Type B pancreatic cell (in vitro differentiated cells): Measurements from ENCODE around the gene ADCY7. TPM values are rescaled to one million over a fixed set of nuclear protein-coding genes. Genes with fewer than 3 reads are reported as not detected.

Experiments
- DNase-seq: peaks from one replicate; pipeline ENCODE4 v3.0.0; 2021; ENCODE audit warnings: mixed read lengths; ENCODE audit not compliant: unreplicated experiment; ENCODE audit errors: extremely low spot score
- H3K27ac Mint-ChIP-seq: 2 replicates; pipeline ENCODE4 v1.8.0; 2021; ENCODE audit warnings: mild to moderate bottlenecking, mixed read lengths
- H3K27me3 Mint-ChIP-seq: 2 replicates; pipeline ENCODE4 v1.8.0; 2021; ENCODE audit warnings: mixed read lengths
- H3K36me3 Mint-ChIP-seq: 2 replicates; pipeline ENCODE4 v1.8.0; 2021; ENCODE audit warnings: mixed read lengths
- H3K4me1 Mint-ChIP-seq: one replicate; pipeline ENCODE4 v1.8.0; 2021; ENCODE audit warnings: mixed read lengths; ENCODE audit not compliant: unreplicated experiment
- H3K4me3 Mint-ChIP-seq: 2 replicates; pipeline ENCODE4 v1.8.0; 2021; ENCODE audit warnings: mild to moderate bottlenecking, mixed read lengths
- H3K9me3 Mint-ChIP-seq: 2 replicates; pipeline ENCODE4 v1.8.0; 2021; ENCODE audit warnings: mixed read lengths
- total RNA-seq: library from RNA; stranded (reverse); gene quantifications from 2 replicates; pipeline ENCODE4 v1.2.1, GENCODE V29; 2021; ENCODE audit warnings: low replicate concordance
- TF ChIP-seq, protein P1 (sequence below): fragments of 200-600 bp; sonication (generic); conservative IDR thresholded peaks from 2 replicates; pipeline ENCODE4 v1.5.0; 2021; ENCODE audit warnings: antibody characterized with exemption, mild to moderate bottlenecking

ADCY7 gene
- total RNA-seq, 1 donor from 2014 or later, result 16.8 TPM

DNA sequence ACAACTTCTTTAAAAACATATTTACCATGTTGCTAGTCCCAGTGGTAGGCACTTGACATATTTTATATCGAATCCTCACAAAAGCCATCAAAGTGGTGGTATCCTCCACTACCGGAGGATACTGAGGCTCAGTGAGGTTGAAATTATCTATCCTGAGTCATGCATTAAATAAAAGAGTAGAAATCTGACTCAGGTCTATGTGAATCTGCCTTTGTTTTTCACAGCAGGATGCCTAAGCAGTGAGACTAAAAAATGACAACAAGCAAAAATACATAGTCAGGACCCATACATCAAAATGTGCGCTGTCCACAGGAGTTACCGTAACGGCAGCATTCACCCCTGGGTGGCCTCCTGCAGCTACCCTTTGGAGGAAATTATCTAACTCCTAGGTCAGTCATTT lies 84.8 kb downstream of the ADCY7 start:
- TF ChIP-seq, protein P1, sequence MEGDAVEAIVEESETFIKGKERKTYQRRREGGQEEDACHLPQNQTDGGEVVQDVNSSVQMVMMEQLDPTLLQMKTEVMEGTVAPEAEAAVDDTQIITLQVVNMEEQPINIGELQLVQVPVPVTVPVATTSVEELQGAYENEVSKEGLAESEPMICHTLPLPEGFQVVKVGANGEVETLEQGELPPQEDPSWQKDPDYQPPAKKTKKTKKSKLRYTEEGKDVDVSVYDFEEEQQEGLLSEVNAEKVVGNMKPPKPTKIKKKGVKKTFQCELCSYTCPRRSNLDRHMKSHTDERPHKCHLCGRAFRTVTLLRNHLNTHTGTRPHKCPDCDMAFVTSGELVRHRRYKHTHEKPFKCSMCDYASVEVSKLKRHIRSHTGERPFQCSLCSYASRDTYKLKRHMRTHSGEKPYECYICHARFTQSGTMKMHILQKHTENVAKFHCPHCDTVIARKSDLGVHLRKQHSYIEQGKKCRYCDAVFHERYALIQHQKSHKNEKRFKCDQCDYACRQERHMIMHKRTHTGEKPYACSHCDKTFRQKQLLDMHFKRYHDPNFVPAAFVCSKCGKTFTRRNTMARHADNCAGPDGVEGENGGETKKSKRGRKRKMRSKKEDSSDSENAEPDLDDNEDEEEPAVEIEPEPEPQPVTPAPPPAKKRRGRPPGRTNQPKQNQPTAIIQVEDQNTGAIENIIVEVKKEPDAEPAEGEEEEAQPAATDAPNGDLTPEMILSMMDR, result no peak
- Mint-ChIP-seq H3K4me1 (no peaks in the 10 kb centered on the region), H3K27me3 (no peaks in the 10 kb centered on the region), H3K27ac (no peak overlapping the region), H3K4me3 (no peak overlapping the region), H3K9me3 (peaks cover 4% of the 10 kb centered on the region), H3K36me3 (peaks cover 53% of the 10 kb centered on the region)
- DNase-seq, result no peak

GRCh38 chr16:50351952-50352351 lies 85.6 kb downstream of the ADCY7 start:
- no peak for DNase-seq
- H3K27ac Mint-ChIP-seq, result no peak overlapping the region
- H3K27me3 Mint-ChIP-seq, result no peaks in the 10 kb centered on the region
- TF ChIP-seq, protein P1, result no peak
- H3K4me3 Mint-ChIP-seq, result no peak overlapping the region
- peaks cover 4% of the 10 kb centered on the region for H3K9me3 Mint-ChIP-seq
- H3K36me3 Mint-ChIP-seq, result peaks cover 49% of the 10 kb centered on the region
- H3K4me1 Mint-ChIP-seq, result no peaks in the 10 kb centered on the region

GRCh38 chr16:50354082-50354481 lies 87.7 kb downstream of the ADCY7 start:
- H3K36me3 Mint-ChIP-seq, result peaks cover 36% of the 10 kb centered on the region
- no peaks in the 10 kb centered on the region for H3K27me3 Mint-ChIP-seq
- no peak for DNase-seq
- H3K27ac Mint-ChIP-seq, result no peak overlapping the region
- no peaks in the 10 kb centered on the region for H3K4me1 Mint-ChIP-seq
- TF ChIP-seq, protein P1, result no peak
- no peak overlapping the region for H3K4me3 Mint-ChIP-seq
- peaks cover 4% of the 10 kb centered on the region for H3K9me3 Mint-ChIP-seq

DNA sequence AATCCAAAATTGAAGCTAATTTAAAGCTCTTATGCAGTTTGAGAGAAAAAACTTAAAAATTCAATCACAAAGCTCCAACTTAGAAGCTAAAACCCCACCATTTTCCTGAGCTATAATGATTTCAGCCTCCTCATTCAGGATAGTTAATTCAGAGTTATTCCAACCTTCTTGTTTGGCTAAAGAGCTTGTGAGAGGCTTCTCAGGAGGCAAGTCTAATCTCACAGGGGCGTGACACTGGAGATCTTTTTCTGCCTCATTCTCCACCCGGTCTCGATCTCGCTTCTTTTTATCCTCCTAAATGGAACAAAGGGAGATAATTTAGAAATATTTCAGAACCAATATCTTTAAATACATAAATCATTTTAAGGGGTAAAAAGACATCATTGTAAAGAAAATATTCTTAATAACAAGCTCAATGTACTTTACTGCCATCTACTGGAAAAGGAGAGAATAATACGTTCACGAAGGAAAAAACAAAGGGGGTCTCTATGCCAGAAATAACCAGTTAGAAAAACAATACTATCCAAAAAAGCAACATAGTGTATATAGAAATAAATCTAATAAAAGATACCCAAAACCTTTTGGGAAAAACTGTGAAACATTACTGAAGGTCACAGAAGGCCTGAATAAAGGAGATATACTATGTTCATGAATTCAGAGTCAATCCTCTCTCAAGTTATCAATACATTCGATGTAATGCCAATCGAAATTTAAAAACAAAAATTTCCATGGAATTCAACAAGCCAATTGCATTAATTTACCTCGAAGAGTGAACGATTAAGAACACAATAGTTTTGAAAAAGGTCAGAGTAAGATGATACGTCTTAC lies 88.5 kb downstream of the ADCY7 start:
- Mint-ChIP-seq H3K27ac (no peak overlapping the region), H3K9me3 (no peaks in the 10 kb centered on the region), H3K27me3 (no peaks in the 10 kb centered on the region), H3K4me3 (no peak overlapping the region), H3K36me3 (peaks cover 30% of the 10 kb centered on the region), H3K4me1 (peaks cover 7% of the 10 kb centered on the region)
- TF ChIP-seq, protein P1, result peak; percentile 84
- DNase-seq, result no peak

GRCh38 chr16:50359626-50360025 lies 93.3 kb downstream of the ADCY7 start:
- Mint-ChIP-seq H3K9me3 (no peaks in the 10 kb centered on the region), H3K4me3 (peak overlapping the region; percentile 7), H3K4me1 (peaks cover 26% of the 10 kb centered on the region), H3K36me3 (peaks cover 30% of the 10 kb centered on the region), H3K27me3 (no peaks in the 10 kb centered on the region), H3K27ac (peak overlapping the region; percentile 12)
- no peak for DNase-seq
- TF ChIP-seq, protein P1, result no peak
